Measurements from ENCODE around the gene LRRTM3. TPM values are rescaled to one million over a fixed set of nuclear protein-coding genes. Genes with fewer than 3 reads are reported as not detected.

Gene LRRTM3
- total RNA-seq, 1 experiment from 2014 or later = not detected

- Mint-ChIP-seq H3K27me3 (ENCODE audit: insufficient read depth, unreplicated experiment) (peaks cover 6% of the 10 kb centered on the region), H3K4me1 (ENCODE audit: low read depth, unreplicated experiment) (no peaks in the 10 kb centered on the region), H3K36me3 (ENCODE audit: insufficient read depth, unreplicated experiment) (no peaks in the 10 kb centered on the region), H3K4me3 (ENCODE audit: unreplicated experiment) (no peak overlapping the region), H3K9me3 (ENCODE audit: unreplicated experiment) (no peaks in the 10 kb centered on the region), H3K27ac (ENCODE audit: unreplicated experiment) (no peak overlapping the region)
- Histone ChIP-seq H3K4me3 (ENCODE audit: low read depth, low read length) (no peak overlapping the region), H3K9me3 (no peaks in the 10 kb centered on the region), H3K36me3 (ENCODE audit: control insufficient read depth, insufficient read depth, low read length) (no peaks in the 10 kb centered on the region), H3K27me3 (replicated peaks; ENCODE audit: control insufficient read depth, insufficient read depth, low read length) (no peaks in the 10 kb centered on the region), H3K4me1 (no peaks in the 10 kb centered on the region)
- TF ChIP-seq, protein P1, sequence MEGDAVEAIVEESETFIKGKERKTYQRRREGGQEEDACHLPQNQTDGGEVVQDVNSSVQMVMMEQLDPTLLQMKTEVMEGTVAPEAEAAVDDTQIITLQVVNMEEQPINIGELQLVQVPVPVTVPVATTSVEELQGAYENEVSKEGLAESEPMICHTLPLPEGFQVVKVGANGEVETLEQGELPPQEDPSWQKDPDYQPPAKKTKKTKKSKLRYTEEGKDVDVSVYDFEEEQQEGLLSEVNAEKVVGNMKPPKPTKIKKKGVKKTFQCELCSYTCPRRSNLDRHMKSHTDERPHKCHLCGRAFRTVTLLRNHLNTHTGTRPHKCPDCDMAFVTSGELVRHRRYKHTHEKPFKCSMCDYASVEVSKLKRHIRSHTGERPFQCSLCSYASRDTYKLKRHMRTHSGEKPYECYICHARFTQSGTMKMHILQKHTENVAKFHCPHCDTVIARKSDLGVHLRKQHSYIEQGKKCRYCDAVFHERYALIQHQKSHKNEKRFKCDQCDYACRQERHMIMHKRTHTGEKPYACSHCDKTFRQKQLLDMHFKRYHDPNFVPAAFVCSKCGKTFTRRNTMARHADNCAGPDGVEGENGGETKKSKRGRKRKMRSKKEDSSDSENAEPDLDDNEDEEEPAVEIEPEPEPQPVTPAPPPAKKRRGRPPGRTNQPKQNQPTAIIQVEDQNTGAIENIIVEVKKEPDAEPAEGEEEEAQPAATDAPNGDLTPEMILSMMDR (IDR thresholded peaks at IDR 0.05; ENCODE audit: insufficient read depth in 1 of 2, low read depth in 1 of 2, low read length in 1 of 2, severe bottlenecking in 1 of 2, unreplicated experiment in 1 of 2) = no peak
- POLR2A ChIA-PET = no interaction called here
- no peak for DNase-seq
- CTCF ChIA-PET = no interaction called here
- no TSS peak for BruUV-seq (replicated peaks)
- intact Hi-C loops (cut with micrococcal nuclease; ENCODE audit: unreplicated experiment) = no loop called here
These were observed 119.6 kb downstream of the LRRTM3 start for GRCh38 chr10:67045404-67045803.

DNA sequence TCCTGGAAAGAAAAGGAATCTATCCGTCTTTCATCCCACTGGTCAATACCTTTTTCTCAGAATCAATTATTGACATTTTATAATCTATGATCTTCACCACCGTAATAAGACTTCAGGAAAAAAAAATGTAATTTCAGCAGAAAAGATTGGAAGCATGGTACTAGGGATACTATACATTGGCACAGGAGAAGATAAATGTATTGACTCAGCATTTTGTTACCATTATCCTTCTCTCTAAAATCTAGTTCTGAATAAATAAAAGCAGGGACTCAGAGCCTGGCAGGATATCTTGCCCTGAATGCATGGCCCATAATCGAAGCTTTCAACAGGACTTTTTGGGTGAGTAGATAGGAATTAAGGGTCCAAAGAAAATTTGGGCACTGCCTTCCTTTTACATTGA lies 120.7 kb downstream of the LRRTM3 start:
- POLR2A ChIA-PET = no interaction called here
- Mint-ChIP-seq H3K4me3 (ENCODE audit: unreplicated experiment) (no peak overlapping the region), H3K27ac (ENCODE audit: unreplicated experiment) (no peak overlapping the region), H3K27me3 (ENCODE audit: insufficient read depth, unreplicated experiment) (peaks cover 6% of the 10 kb centered on the region), H3K9me3 (ENCODE audit: unreplicated experiment) (no peaks in the 10 kb centered on the region), H3K4me1 (ENCODE audit: low read depth, unreplicated experiment) (no peaks in the 10 kb centered on the region), H3K36me3 (ENCODE audit: insufficient read depth, unreplicated experiment) (no peaks in the 10 kb centered on the region)
- no peak for DNase-seq
- intact Hi-C loops (cut with micrococcal nuclease; ENCODE audit: unreplicated experiment) = no loop called here
- TF ChIP-seq, protein P1 (IDR thresholded peaks at IDR 0.05; ENCODE audit: insufficient read depth in 1 of 2, low read depth in 1 of 2, low read length in 1 of 2, severe bottlenecking in 1 of 2, unreplicated experiment in 1 of 2) = no peak
- H3K4me3 ChIP-seq (ENCODE audit: low read depth, low read length) = no peak overlapping the region
- CTCF ChIA-PET = no interaction called here
- H3K4me1 ChIP-seq = no peaks in the 10 kb centered on the region
- no peaks in the 10 kb centered on the region for H3K9me3 ChIP-seq
- no peaks in the 10 kb centered on the region for H3K27me3 ChIP-seq (replicated peaks; ENCODE audit: control insufficient read depth, insufficient read depth, low read length)
- no peaks in the 10 kb centered on the region for H3K36me3 ChIP-seq (ENCODE audit: control insufficient read depth, insufficient read depth, low read length)
- BruUV-seq (replicated peaks) = no TSS peak

DNA sequence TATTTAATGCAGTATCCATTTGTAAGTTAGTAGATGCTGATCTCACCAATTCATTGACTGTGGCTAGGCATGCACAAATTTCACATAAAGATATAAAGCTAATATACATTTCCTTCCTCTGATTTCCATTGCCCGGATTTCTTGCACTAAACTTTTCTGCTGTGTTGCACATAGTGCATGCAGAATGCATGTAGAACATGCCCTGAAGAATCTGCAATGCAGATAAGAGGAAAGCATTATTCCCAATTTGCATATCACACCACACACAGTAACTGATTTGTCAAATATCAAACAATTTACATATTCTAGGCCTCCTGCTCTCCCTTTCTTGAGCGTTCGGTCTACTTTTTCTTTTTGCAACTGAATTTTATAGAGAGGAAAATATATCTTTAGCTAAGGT lies 124.2 kb downstream of the LRRTM3 start:
- CTCF ChIA-PET = no interaction called here
- no peak for DNase-seq
- POLR2A ChIA-PET = no interaction called here
- no peaks in the 10 kb centered on the region for H3K4me1 Mint-ChIP-seq (ENCODE audit: low read depth, unreplicated experiment)
- H3K9me3 Mint-ChIP-seq (ENCODE audit: unreplicated experiment) = peaks cover 7% of the 10 kb centered on the region
- intact Hi-C loops (cut with micrococcal nuclease; ENCODE audit: unreplicated experiment) = no loop called here
- no peaks in the 10 kb centered on the region for H3K36me3 ChIP-seq (ENCODE audit: control insufficient read depth, insufficient read depth, low read length)
- TF ChIP-seq, protein P1 (IDR thresholded peaks at IDR 0.05; ENCODE audit: insufficient read depth in 1 of 2, low read depth in 1 of 2, low read length in 1 of 2, severe bottlenecking in 1 of 2, unreplicated experiment in 1 of 2) = no peak
- BruUV-seq (replicated peaks) = no TSS peak
- H3K36me3 Mint-ChIP-seq (ENCODE audit: insufficient read depth, unreplicated experiment) = no peaks in the 10 kb centered on the region
- H3K4me3 Mint-ChIP-seq (ENCODE audit: unreplicated experiment) = no peak overlapping the region
- no peaks in the 10 kb centered on the region for H3K4me1 ChIP-seq
- no peak overlapping the region for H3K4me3 ChIP-seq (ENCODE audit: low read depth, low read length)
- no peak overlapping the region for H3K27ac Mint-ChIP-seq (ENCODE audit: unreplicated experiment)
- H3K27me3 Mint-ChIP-seq (ENCODE audit: insufficient read depth, unreplicated experiment) = peaks cover 10% of the 10 kb centered on the region
- no peaks in the 10 kb centered on the region for H3K27me3 ChIP-seq (replicated peaks; ENCODE audit: control insufficient read depth, insufficient read depth, low read length)
- H3K9me3 ChIP-seq = no peaks in the 10 kb centered on the region

Data from Caco-2 (cell line).